AG04449 (cell line): ENCODE measurements around the gene MYO7B.

ENCODE experiments used
- CTCF ChIA-PET: fragments of 350-600 bp; formaldehyde crosslinking; extraction: SDS; loops from one replicate; lab custom pipeline; 2021; ENCODE audit warnings: antibody characterized with exemption; lab: Yijun Ruan, JAX
- POLR2A ChIA-PET: fragments of 400-600, 350-600 bp; formaldehyde crosslinking; extraction: SDS; loops from one replicate; lab custom pipeline; 2020; ENCODE audit warnings: antibody characterized with exemption, inconsistent platforms; lab: Yijun Ruan, JAX
- DNase-seq: peaks from one replicate; pipeline ENCODE4 v3.0.0-alpha.2; 2010; ENCODE audit warnings: low read depth, low spot score
- H3K4me3 ChIP-seq: 2 replicates; pipeline ENCODE4 v1.5.1; 2011; ENCODE audit warnings: low read depth, mild to moderate bottlenecking, control low read depth, low read length
- TF ChIP-seq, protein P1 (sequence below): IDR thresholded peaks from one replicate; pipeline ENCODE4 v1.5.1; 2011; ENCODE audit warnings: mild to moderate bottlenecking, moderate library complexity, low read length, control low read depth, inconsistent platforms; ENCODE audit not compliant: insufficient read depth; ENCODE audit errors: missing control alignments

Gene MYO7B

DNA sequence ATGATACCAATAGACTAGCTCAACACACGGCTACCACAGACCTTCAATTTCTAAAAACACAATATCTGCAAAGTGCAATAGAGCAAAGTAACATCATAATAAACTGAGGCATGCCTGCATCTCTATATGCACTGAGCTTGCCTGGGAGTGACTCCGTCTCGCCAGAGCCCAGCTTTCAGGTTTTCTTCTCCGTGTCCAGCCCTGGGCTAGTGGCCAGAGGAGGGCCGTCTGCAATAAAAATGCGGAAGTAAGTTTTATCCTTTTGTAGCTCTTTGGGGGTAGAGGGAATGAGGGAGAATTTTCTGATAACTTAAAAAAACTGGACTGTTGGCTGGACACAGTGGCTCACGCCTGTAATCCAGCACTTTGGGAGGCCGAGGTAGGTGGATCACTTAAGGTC, 69.5 kb downstream of the MYO7B start:
- DNase-seq, result no peak
- POLR2A ChIA-PET, result no interaction called here
- TF ChIP-seq, protein P1, sequence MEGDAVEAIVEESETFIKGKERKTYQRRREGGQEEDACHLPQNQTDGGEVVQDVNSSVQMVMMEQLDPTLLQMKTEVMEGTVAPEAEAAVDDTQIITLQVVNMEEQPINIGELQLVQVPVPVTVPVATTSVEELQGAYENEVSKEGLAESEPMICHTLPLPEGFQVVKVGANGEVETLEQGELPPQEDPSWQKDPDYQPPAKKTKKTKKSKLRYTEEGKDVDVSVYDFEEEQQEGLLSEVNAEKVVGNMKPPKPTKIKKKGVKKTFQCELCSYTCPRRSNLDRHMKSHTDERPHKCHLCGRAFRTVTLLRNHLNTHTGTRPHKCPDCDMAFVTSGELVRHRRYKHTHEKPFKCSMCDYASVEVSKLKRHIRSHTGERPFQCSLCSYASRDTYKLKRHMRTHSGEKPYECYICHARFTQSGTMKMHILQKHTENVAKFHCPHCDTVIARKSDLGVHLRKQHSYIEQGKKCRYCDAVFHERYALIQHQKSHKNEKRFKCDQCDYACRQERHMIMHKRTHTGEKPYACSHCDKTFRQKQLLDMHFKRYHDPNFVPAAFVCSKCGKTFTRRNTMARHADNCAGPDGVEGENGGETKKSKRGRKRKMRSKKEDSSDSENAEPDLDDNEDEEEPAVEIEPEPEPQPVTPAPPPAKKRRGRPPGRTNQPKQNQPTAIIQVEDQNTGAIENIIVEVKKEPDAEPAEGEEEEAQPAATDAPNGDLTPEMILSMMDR, result no peak
- H3K4me3 ChIP-seq, result no peak overlapping the region
- CTCF ChIA-PET, result interaction anchor here (1.1 to 8.0 kb wide), 3 partner anchors 14 to 84 kb away, joined by 3 to 52 read pairs (median 3); no protein-coding TSS in a partner anchor

GRCh38 chr2:127605691-127606263, 70.3 kb downstream of the MYO7B start:
- no peak for DNase-seq
- ChIA-PET CTCF (interaction anchor here (1.2 to 8.0 kb wide), 2 partner anchors 15 to 22 kb away, joined by 3 to 52 read pairs; no protein-coding TSS in a partner anchor), POLR2A (no interaction called here)
- no peak overlapping the region for H3K4me3 ChIP-seq
- TF ChIP-seq, protein P1, result no peak

GRCh38 chr2:127606625-127607398, 71.3 kb downstream of the MYO7B start:
- ChIA-PET CTCF (interaction anchor here (1.2 to 8.0 kb wide), 3 partner anchors 16 to 23 kb away, joined by 3 to 52 read pairs (median 8); no protein-coding TSS in a partner anchor), POLR2A (no interaction called here)
- TF ChIP-seq, protein P1, result no peak
- H3K4me3 ChIP-seq, result no peak overlapping the region
- DNase-seq, result no peak

- ChIA-PET POLR2A (no interaction called here), CTCF (interaction anchor here (1.8 kb wide), 1 partner anchor 16 kb away, joined by 8 read pairs; no protein-coding TSS in a partner anchor)
- TF ChIP-seq, protein P1, result no peak
- DNase-seq, result no peak
- H3K4me3 ChIP-seq, result no peak overlapping the region
These were observed 72.0 kb downstream of the MYO7B start for GRCh38 chr2:127607399-127607908.

DNA sequence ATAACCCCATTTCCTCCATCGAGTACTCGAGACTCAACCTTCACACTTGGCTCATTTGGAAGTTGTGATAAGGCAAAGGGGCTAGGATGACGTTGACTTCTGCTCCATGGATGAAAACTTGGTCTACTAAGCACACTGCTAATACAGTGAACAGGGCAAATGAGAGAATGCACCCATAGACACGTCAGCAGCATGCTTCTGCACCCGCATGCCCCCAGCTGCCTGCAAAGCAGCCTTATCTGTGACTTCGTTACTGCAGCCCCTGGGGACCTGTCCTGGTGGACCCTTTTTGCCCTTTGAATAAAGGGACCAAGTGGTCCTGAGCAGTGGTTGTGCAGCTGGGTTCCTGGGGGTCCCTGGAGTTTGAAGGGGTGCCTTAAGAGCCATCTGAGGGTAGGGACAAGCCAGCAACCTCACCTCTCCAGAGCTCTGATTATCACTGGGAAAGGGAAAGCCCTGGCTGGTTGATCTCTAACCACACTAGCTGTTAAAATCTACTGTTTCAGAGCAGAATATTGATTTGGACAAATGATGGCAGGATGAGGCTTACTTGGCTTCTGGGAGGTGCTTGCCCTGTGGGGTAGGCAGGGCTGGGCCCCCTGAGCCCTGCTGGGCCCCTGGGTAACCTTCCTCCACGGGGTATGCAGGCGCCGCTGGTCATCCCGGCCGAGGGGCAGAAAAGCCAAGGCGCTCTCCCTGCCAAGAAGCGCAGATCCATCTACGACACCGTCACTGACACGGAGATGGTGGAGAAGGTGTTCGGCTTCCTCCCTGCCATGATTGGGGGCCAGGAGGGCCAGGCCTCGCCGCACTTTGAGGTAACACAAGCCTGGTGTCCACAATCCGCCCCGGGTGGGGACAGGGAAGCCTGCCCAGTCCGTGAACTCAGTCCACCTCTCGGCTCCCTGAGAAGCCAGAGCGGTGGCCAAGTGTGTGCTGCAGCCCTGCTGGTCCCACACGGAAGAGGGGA, 72.9 kb downstream of the MYO7B start:
- H3K4me3 ChIP-seq, result no peak overlapping the region
- POLR2A ChIA-PET, result no interaction called here
- TF ChIP-seq, protein P1, result no peak
- no peak for DNase-seq
- CTCF ChIA-PET, result interaction anchor here (1.8 to 2.8 kb wide), 2 partner anchors 17 kb away, joined by 8 to 15 read pairs; no protein-coding TSS in a partner anchor
